DND-41 (cell line): ENCODE measurements around the gene ALX3.

Source experiments
- ATAC-seq: fragments of 200-7000 bp; cut with Tn5 transposase; 3 replicates; pipeline ENCODE4 v1.9.1; 2021; ENCODE audit warnings: low read depth; ENCODE audit not compliant: insufficient read depth
- DNase-seq: peaks from one replicate; pipeline ENCODE4 v3.0.0-alpha.2; 2020
- H2AFZ ChIP-seq: 2 replicates; pipeline ENCODE4 v1.6.0; 2012; ENCODE audit warnings: low read depth, low read length
- H3K27ac ChIP-seq: 2 replicates; pipeline ENCODE4 v1.5.1; 2012; ENCODE audit warnings: low read length, inconsistent platforms
- H3K27me3 ChIP-seq: fragments of 200-600 bp; sonication (generic); 2 replicates; pipeline ENCODE4 v1.6.0; 2012; ENCODE audit warnings: low read length, mild to moderate bottlenecking, inconsistent platforms; ENCODE audit not compliant: insufficient read depth, poor library complexity
- H3K36me3 ChIP-seq: 2 replicates; pipeline ENCODE4 v1.5.1; 2012; ENCODE audit warnings: low read length, inconsistent platforms; ENCODE audit not compliant: insufficient read depth
- H3K4me1 ChIP-seq: 2 replicates; pipeline ENCODE4 v1.5.1; 2012; ENCODE audit warnings: mild to moderate bottlenecking, low read length; ENCODE audit not compliant: insufficient read depth
- H3K4me2 ChIP-seq: 2 replicates; pipeline ENCODE4 v1.6.0; 2012; ENCODE audit warnings: mild to moderate bottlenecking, moderate library complexity, low read length, inconsistent platforms; ENCODE audit not compliant: insufficient read depth
- H3K4me3 ChIP-seq, 2 experiments: fragments of 200-600 bp in 1 of 2; shearing (Covaris generic) in 1 of 2; 2 replicates each; pipeline ENCODE4 v1.5.1; 2012 to 2016; ENCODE audit warnings: inconsistent platforms in 2 of 2, low read length in 2 of 2, mild to moderate bottlenecking in 2 of 2, low read depth in 1 of 2, moderate library complexity in 1 of 2
- H3K79me2 ChIP-seq: 2 replicates; pipeline ENCODE4 v1.6.0; 2012; ENCODE audit warnings: low read length, inconsistent platforms; ENCODE audit not compliant: insufficient read depth
- H3K9ac ChIP-seq: 2 replicates; pipeline ENCODE4 v1.6.0; 2012; ENCODE audit warnings: low read depth, mild to moderate bottlenecking, inconsistent platforms, low read length, moderate library complexity
- H3K9me3 ChIP-seq: 2 replicates; pipeline ENCODE4 v1.5.1; 2012; ENCODE audit warnings: low read length, moderate library complexity, mild to moderate bottlenecking, inconsistent platforms; ENCODE audit not compliant: insufficient read depth, severe bottlenecking
- H4K20me1 ChIP-seq: 2 replicates; pipeline ENCODE4 v1.6.0; 2012; ENCODE audit warnings: low read length; ENCODE audit not compliant: insufficient read depth
- CTCF ChIP-seq: IDR thresholded peaks from 2 replicates; pipeline ENCODE4 v1.5.1; 2012; ENCODE audit warnings: borderline replicate concordance, low read length, moderate library complexity, mild to moderate bottlenecking; ENCODE audit not compliant: poor library complexity, severe bottlenecking; ENCODE audit errors: extremely low read depth
- EZH2 ChIP-seq: IDR thresholded peaks from 3 replicates; pipeline ENCODE4 v1.6.1; 2012; ENCODE audit warnings: borderline replicate concordance, low read depth, mild to moderate bottlenecking, moderate library complexity, low read length, inconsistent platforms; ENCODE audit not compliant: severe bottlenecking

Gene ALX3

GRCh38 chr1:110091791-110092190 is 21.3 kb upstream of the ALX3 start:
- no peaks in the 10 kb centered on the region for H3K9me3 ChIP-seq
- no peak overlapping the region for H3K27ac ChIP-seq
- no peaks in the 10 kb centered on the region for H3K79me2 ChIP-seq
- H2AFZ ChIP-seq = no peak overlapping the region
- peaks cover 22% of the 10 kb centered on the region for H3K27me3 ChIP-seq
- peaks cover 3% of the 10 kb centered on the region; the same call in 1 of the 2 replicates for H4K20me1 ChIP-seq
- H3K4me2 ChIP-seq = no peak overlapping the region
- H3K4me3 ChIP-seq = no peak overlapping the region
- no peak for DNase-seq
- TF ChIP-seq CTCF (no peak), EZH2 (no peak)
- no peak overlapping the region for H3K9ac ChIP-seq
- no peaks in the 10 kb centered on the region for H3K4me1 ChIP-seq
- no peaks in the 10 kb centered on the region for H3K36me3 ChIP-seq
- no peak for ATAC-seq

- Histone ChIP-seq H3K9me3 (no peaks in the 10 kb centered on the region), H3K79me2 (no peaks in the 10 kb centered on the region), H2AFZ (no peak overlapping the region), H3K27ac (no peak overlapping the region), H3K4me3 (no peak overlapping the region), H3K4me1 (no peaks in the 10 kb centered on the region), H3K9ac (no peak overlapping the region), H3K27me3 (peaks cover 26% of the 10 kb centered on the region), H4K20me1 (peaks cover 3% of the 10 kb centered on the region; the same call in 1 of the 2 replicates), H3K36me3 (no peaks in the 10 kb centered on the region), H3K4me2 (no peak overlapping the region)
- TF ChIP-seq EZH2 = no peak
- TF ChIP-seq CTCF = no peak
- DNase-seq (no peak), ATAC-seq (no peak)
Observed at GRCh38 chr1:110091381-110091780, 20.9 kb upstream of the ALX3 start.

- H3K79me2 ChIP-seq = no peaks in the 10 kb centered on the region
- H2AFZ ChIP-seq = no peak overlapping the region
- H3K27ac ChIP-seq = no peak overlapping the region
- H3K4me1 ChIP-seq = no peaks in the 10 kb centered on the region
- TF ChIP-seq EZH2 (no peak), CTCF (no peak)
- H3K4me2 ChIP-seq = no peak overlapping the region
- no peak for DNase-seq
- peaks cover 3% of the 10 kb centered on the region; the same call in 1 of the 2 replicates for H4K20me1 ChIP-seq
- H3K9ac ChIP-seq = no peak overlapping the region
- H3K4me3 ChIP-seq = no peak overlapping the region
- no peaks in the 10 kb centered on the region for H3K36me3 ChIP-seq
- H3K9me3 ChIP-seq = no peaks in the 10 kb centered on the region
- peaks cover 21% of the 10 kb centered on the region for H3K27me3 ChIP-seq
- no peak for ATAC-seq
Observed at GRCh38 chr1:110089561-110090275, 19.2 kb upstream of the ALX3 start.
